Peyer's patch (tissue), 4 donors: ENCODE measurements around the gene WNT6. TPM values are rescaled to one million over a fixed set of nuclear protein-coding genes. Genes with fewer than 3 reads are reported as not detected.
A peak's percentile ranks its signal among the peaks of the same experiment; 100 is the strongest.

Experiments
- DNase-seq, 3 donors: peaks; one replicate each; pipeline ENCODE4 v3.0.0-alpha.2; 2017 to 2019
- H3K27ac ChIP-seq, 4 donors: fragments of 200-600 bp; sonication (generic); one replicate each; pipeline ENCODE4 v1.5.1; 2016 to 2019
- H3K27me3 ChIP-seq, 2 donors: fragments of 200-600 bp; sonication (generic); one replicate each; pipeline ENCODE4 v1.5.1; 2019
- H3K36me3 ChIP-seq, 3 donors: fragments of 200-600 bp; sonication (generic); one replicate each; pipeline ENCODE4 v1.5.1; 2016 to 2019
- H3K4me1 ChIP-seq, 4 donors: fragments of 200-600 bp; sonication (generic); one replicate each; pipeline ENCODE4 v1.5.1; 2016 to 2019
- H3K4me3 ChIP-seq, 4 donors: fragments of 200-600 bp; sonication (generic); 1 replicate in 3 of 4; 2 replicates in 1 of 4; pipeline ENCODE4 v1.5.1; 2016 to 2019; ENCODE audit warnings: mild to moderate bottlenecking in 1 of 4
- H3K9me3 ChIP-seq, 4 donors: fragments of 200-600 bp; sonication (generic); one replicate each; pipeline ENCODE4 v1.5.1; 2016 to 2019; ENCODE audit warnings: mild to moderate bottlenecking in 1 of 4
- CTCF ChIP-seq, 6 experiments: fragments of 450-650 bp in 4 of 6; fragments of 200-600 bp in 2 of 6; sonication (generic) in 1 of 6; IDR thresholded peaks; one replicate each; pipeline ENCODE4 v1.5.1; 2017 to 2019; ENCODE audit warnings: antibody characterized with exemption in 6 of 6, mild to moderate bottlenecking in 3 of 6, moderate library complexity in 1 of 6
- POLR2A ChIP-seq, 2 donors: fragments of 450-650 bp; IDR thresholded peaks; one replicate each; pipeline ENCODE4 v1.5.1; 2017; ENCODE audit warnings: antibody characterized with exemption in 2 of 2, mild to moderate bottlenecking in 2 of 2, moderate library complexity in 2 of 2
- total RNA-seq, 4 donors: library from RNA; depleted of rRNA; stranded (reverse); fragments of >200 nt; gene quantifications; one replicate each; pipeline ENCODE4 v1.1.0, GENCODE V29; 2016

Gene WNT6
- total RNA-seq, 4 donors from 2014 or later = not detected

- Histone ChIP-seq H3K36me3 (no peaks in the 10 kb centered on the region), H3K4me3 (no peak overlapping the region), H3K27ac (no peak overlapping the region), H3K4me1 (peaks cover 0 to 24% (median 14%) of the 10 kb centered on the region in 4 donors), H3K9me3 (no peaks in the 10 kb centered on the region), H3K27me3 (peaks cover 0 to 41% of the 10 kb centered on the region in 2 donors)
- TF ChIP-seq CTCF (IDR thresholded peaks at IDR 0.05) (no peak), POLR2A (IDR thresholded peaks at IDR 0.05) (no peak)
- no peak for DNase-seq
Measured at GRCh38 chr2:218877331-218877730, 17.7 kb downstream of the WNT6 start.

- H3K27ac ChIP-seq = no peak overlapping the region
- no peak overlapping the region for H3K4me3 ChIP-seq
- no peaks in the 10 kb centered on the region for H3K9me3 ChIP-seq
- peaks cover 0 to 24% (median 15%) of the 10 kb centered on the region in 4 donors for H3K4me1 ChIP-seq
- no peak for DNase-seq
- TF ChIP-seq POLR2A (IDR thresholded peaks at IDR 0.05) (no peak), CTCF (IDR thresholded peaks at IDR 0.05) (no peak)
- peaks cover 0 to 36% of the 10 kb centered on the region in 2 donors for H3K27me3 ChIP-seq
- H3K36me3 ChIP-seq = no peaks in the 10 kb centered on the region
Measured at GRCh38 chr2:218877891-218878290, 18.3 kb downstream of the WNT6 start.

- no peak overlapping the region for H3K27ac ChIP-seq
- H3K4me1 ChIP-seq = peaks cover 0 to 24% (median 17%) of the 10 kb centered on the region in 4 donors
- no peak for DNase-seq
- H3K36me3 ChIP-seq = no peaks in the 10 kb centered on the region
- no peaks in the 10 kb centered on the region for H3K9me3 ChIP-seq
- H3K27me3 ChIP-seq = peaks cover 0 to 30% of the 10 kb centered on the region in 2 donors
- H3K4me3 ChIP-seq = no peak overlapping the region
- TF ChIP-seq CTCF (IDR thresholded peaks at IDR 0.05) = no peak
- no peak for TF ChIP-seq POLR2A (IDR thresholded peaks at IDR 0.05)
Measured at GRCh38 chr2:218878486-218878885, 18.9 kb downstream of the WNT6 start.

- no peaks in the 10 kb centered on the region for H3K9me3 ChIP-seq
- H3K27ac ChIP-seq = peak overlapping the region in 3 of 4 donors; percentile 4 to 87 (median 82)
- TF ChIP-seq CTCF (IDR thresholded peaks at IDR 0.05) = no peak
- no peak for TF ChIP-seq POLR2A (IDR thresholded peaks at IDR 0.05)
- H3K4me1 ChIP-seq = peaks cover 0 to 28% (median 18%) of the 10 kb centered on the region in 4 donors
- peaks cover 0 to 23% of the 10 kb centered on the region in 2 donors for H3K27me3 ChIP-seq
- no peak overlapping the region for H3K4me3 ChIP-seq
- no peaks in the 10 kb centered on the region for H3K36me3 ChIP-seq
- DNase-seq = peak in 2 of 3 donors; percentile 23 to 37
Measured at GRCh38 chr2:218878926-218879761, 19.5 kb downstream of the WNT6 start.

GRCh38 chr2:218879776-218880101, 20.1 kb downstream of the WNT6 start:
- Histone ChIP-seq H3K36me3 (no peaks in the 10 kb centered on the region), H3K27ac (peak overlapping the region in 3 of 4 donors; percentile 4 to 87 (median 82)), H3K4me3 (peak overlapping the region; percentile 42 to 65 (median 49)), H3K4me1 (peaks cover 0 to 29% (median 18%) of the 10 kb centered on the region in 4 donors), H3K9me3 (no peaks in the 10 kb centered on the region), H3K27me3 (peaks cover 0 to 22% of the 10 kb centered on the region in 2 donors)
- no peak for DNase-seq
- TF ChIP-seq CTCF (IDR thresholded peaks at IDR 0.05) (no peak), POLR2A (IDR thresholded peaks at IDR 0.05) (no peak)
